HepG2 (cell line): Measurements from ENCODE around the gene SEMA3F. TPM values are rescaled to one million over a fixed set of nuclear protein-coding genes. Genes with fewer than 3 reads are reported as not detected.

Source experiments
- EEA1 ChIP-seq: sonication (generic); formaldehyde crosslinking; IDR thresholded peaks from 2 replicates; pipeline ENCODE4 v1.5.1; 2020; ENCODE audit warnings: mild to moderate bottlenecking, missing genetic modification reagents, borderline replicate concordance
- FOXO4 ChIP-seq: sonication (generic); formaldehyde crosslinking; conservative IDR thresholded peaks from 2 replicates; pipeline ENCODE4 v1.8.1; 2023; ENCODE audit warnings: missing genetic modification reagents
- FOXP4 ChIP-seq: sonication (generic); formaldehyde crosslinking; IDR thresholded peaks from 2 replicates; pipeline ENCODE4 v1.4.0; 2020; ENCODE audit warnings: missing genetic modification reagents
- GABPB1 ChIP-seq: IDR thresholded peaks from 2 replicates; pipeline ENCODE4 v1.6.1; 2016; ENCODE audit warnings: mild to moderate bottlenecking, missing genetic modification reagents, moderate library complexity, missing compliant biosample characterization
- GLI4 ChIP-seq: sonication (generic); formaldehyde crosslinking; IDR thresholded peaks from 2 replicates; pipeline ENCODE4 v1.5.1; 2020; ENCODE audit warnings: missing genetic modification reagents, mild to moderate bottlenecking, moderate library complexity, borderline replicate concordance
- MED13 ChIP-seq: sonication (generic); formaldehyde crosslinking; IDR thresholded peaks from 2 replicates; pipeline ENCODE4 v1.5.0; 2020; ENCODE audit warnings: missing genetic modification reagents
- MYNN ChIP-seq: sonication (generic); formaldehyde crosslinking; IDR thresholded peaks from 2 replicates; pipeline ENCODE4 v1.4.0; 2020; ENCODE audit warnings: mild to moderate bottlenecking, low read depth, missing genetic modification reagents
- SRF ChIP-seq: IDR thresholded peaks from 2 replicates; pipeline ENCODE4 v1.6.1; 2011; ENCODE audit warnings: mild to moderate bottlenecking, low read depth, low read length, moderate library complexity
- SRY ChIP-seq: sonication (generic); formaldehyde crosslinking; IDR thresholded peaks from 2 replicates; pipeline ENCODE4 v1.8.0; 2022; ENCODE audit warnings: mild to moderate bottlenecking, missing genetic modification reagents
- TEAD3 ChIP-seq: optimal IDR thresholded peaks from 2 replicates; pipeline ENCODE3; 2016; ENCODE audit warnings: borderline replicate concordance
- TRIM22 ChIP-seq: fragments of 450-650 bp; IDR thresholded peaks from 2 replicates; pipeline ENCODE4 v1.6.1; 2017
- ZBTB4 ChIP-seq: sonication (generic); formaldehyde crosslinking; IDR thresholded peaks from 2 replicates; pipeline ENCODE4 v1.4.0; 2020; ENCODE audit warnings: missing genetic modification reagents, mild to moderate bottlenecking, borderline replicate concordance
- ZBTB42 ChIP-seq: sonication (generic); formaldehyde crosslinking; IDR thresholded peaks from 2 replicates; pipeline ENCODE4 v1.5.0; 2020; ENCODE audit warnings: mild to moderate bottlenecking, missing genetic modification reagents
- ZBTB44 ChIP-seq: sonication (generic); formaldehyde crosslinking; IDR thresholded peaks from 2 replicates; pipeline ENCODE4 v1.4.0; 2020; ENCODE audit warnings: missing genetic modification reagents
- ZNF232 ChIP-seq: sonication (generic); formaldehyde crosslinking; IDR thresholded peaks from 2 replicates; pipeline ENCODE4 v1.4.0; 2020; ENCODE audit warnings: missing genetic modification reagents, borderline replicate concordance
- ZNF251 ChIP-seq: sonication (generic); formaldehyde crosslinking; IDR thresholded peaks from 2 replicates; pipeline ENCODE4 v1.9.0; 2021; ENCODE audit warnings: mild to moderate bottlenecking, missing genetic modification reagents
- ZNF317 ChIP-seq: sonication (generic); formaldehyde crosslinking; IDR thresholded peaks from 2 replicates; pipeline ENCODE4 v1.5.0; 2020; ENCODE audit warnings: mild to moderate bottlenecking, missing genetic modification reagents
- ZNF460 ChIP-seq: sonication (generic); formaldehyde crosslinking; IDR thresholded peaks from 2 replicates; pipeline ENCODE4 v1.5.1; 2020; ENCODE audit warnings: missing genetic modification reagents, mild to moderate bottlenecking, borderline replicate concordance
- ZNF670 ChIP-seq: sonication (generic); formaldehyde crosslinking; IDR thresholded peaks from 2 replicates; pipeline ENCODE4 v1.8.0; 2022; ENCODE audit warnings: mild to moderate bottlenecking, missing genetic modification reagents, borderline replicate concordance
- polyA plus RNA-seq, 8 experiments: library from polyadenylated mRNA; depleted of rRNA in 3 of 8; stranded (reverse) in 7 of 8; unstranded in 1 of 8; fragments of >200 nt; fragmentation: Illumina TruSeq in 4 of 8; extraction: Trizol in 4 of 8; gene quantifications; 2 replicates each; pipeline versions ENCODE4 v1.2.1 to v1.2.3, GENCODE V29; 2011 to 2016; ENCODE audit warnings: low read depth in 4 of 8, missing spikeins in 1 of 8, mixed read lengths in 1 of 8; ENCODE audit not compliant: insufficient read depth in 1 of 8
- total RNA-seq, 5 experiments: library from RNA; depleted of rRNA; stranded (reverse); fragments of >200 nt; fragmentation: Illumina TruSeq; extraction: Trizol; gene quantifications; 2 replicates each; pipeline ENCODE4 v1.2.3, GENCODE V29; 2016; ENCODE audit warnings: low read depth in 1 of 5

SEMA3F gene
- total and polyA plus RNA-seq, 2 of the 13 experiments (the other 11 are each of a cell fraction or from before 2014, with no cell fraction given), result 7.6 to 17.2 TPM

GRCh38 chr3:50195501-50196252 is 40.6 kb downstream of the SEMA3F start (continued):
- TF ChIP-seq SRF, result no peak
- no peak for TF ChIP-seq ZBTB44 (CRISPR knock-in tag)
- TF ChIP-seq ZNF460, result no peak; the same call in 1 of the 2 replicates
- TF ChIP-seq ZBTB4 (CRISPR knock-in tag), result no peak; the same call in 1 of the 2 replicates
- peak; percentile 76; the same call in 1 of the 2 replicates for TF ChIP-seq ZNF251 (CRISPR knock-in tag)
- peak; percentile 76; the same call in 1 of the 2 replicates for TF ChIP-seq ZBTB42 (CRISPR knock-in tag)
- peak; percentile 75; the same call in 1 of the 2 replicates for TF ChIP-seq FOXO4
- peak; percentile 73; the same call in 1 of the 2 replicates for TF ChIP-seq ZNF670 (CRISPR knock-in tag)
- TF ChIP-seq FOXP4 (CRISPR knock-in tag), result peak; percentile 87
- TF ChIP-seq ZNF317, result peak; percentile 47; the same call in 1 of the 2 replicates
- TF ChIP-seq ZNF232, result peak; percentile 80
- TF ChIP-seq MED13, result no peak
- no peak; the same call in 1 of the 2 replicates for TF ChIP-seq EEA1 (CRISPR knock-in tag)
- peak; percentile 67 for TF ChIP-seq GABPB1
- peak; percentile 57; the same call in 1 of the 2 replicates for TF ChIP-seq GLI4 (CRISPR knock-in tag)
- no peak for TF ChIP-seq MYNN (CRISPR knock-in tag)
- peak; percentile 17 for TF ChIP-seq TEAD3
- no peak for TF ChIP-seq TRIM22
- peak; percentile 55 for TF ChIP-seq SRY
